Liver (tissue), 9 donors: ENCODE results near the gene ARID3A. TPM values are rescaled to one million over a fixed set of nuclear protein-coding genes. Genes with fewer than 3 reads are reported as not detected.

Experiments used
- DNase-seq: peaks from one replicate; pipeline ENCODE4 v3.0.0-alpha.2; 2017; ENCODE audit warnings: low spot score
- H3K27ac ChIP-seq, 2 donors: one replicate each; pipeline ENCODE4 v1.7.0; 2013; ENCODE audit warnings: inconsistent platforms in 2 of 2, low read length in 2 of 2, control low read depth in 1 of 2, low read depth in 1 of 2, mild to moderate bottlenecking in 1 of 2
- H3K27me3 ChIP-seq, 4 donors: one replicate each; pipeline versions ENCODE4 v1.6.1 to v1.7.0; 2013; ENCODE audit warnings: low read length in 3 of 4, inconsistent platforms in 1 of 4, mild to moderate bottlenecking in 1 of 4, moderate library complexity in 1 of 4; ENCODE audit not compliant: control insufficient read depth in 4 of 4, insufficient read depth in 4 of 4
- H3K36me3 ChIP-seq, 4 donors: one replicate each; pipeline versions ENCODE4 v1.6.1 to v1.7.0; 2013; ENCODE audit warnings: low read length in 3 of 4, mild to moderate bottlenecking in 3 of 4, low read depth in 1 of 4, moderate library complexity in 1 of 4; ENCODE audit not compliant: control insufficient read depth in 4 of 4, insufficient read depth in 3 of 4
- H3K4me1 ChIP-seq, 4 donors: one replicate each; pipeline versions ENCODE4 v1.6.1 to v1.7.0; 2013; ENCODE audit warnings: low read length in 3 of 4, mild to moderate bottlenecking in 3 of 4, moderate library complexity in 1 of 4; ENCODE audit not compliant: control insufficient read depth in 4 of 4, insufficient read depth in 4 of 4
- H3K4me3 ChIP-seq, 3 donors: one replicate each; pipeline versions ENCODE4 v1.6.1 to v1.7.0; 2013; ENCODE audit warnings: low read length in 3 of 3, control low read depth in 1 of 3, low read depth in 1 of 3, mild to moderate bottlenecking in 1 of 3
- H3K9ac ChIP-seq, 2 donors: one replicate each; pipeline ENCODE4 v1.7.0; 2013; ENCODE audit warnings: low read length in 2 of 2, mild to moderate bottlenecking in 2 of 2, moderate library complexity in 2 of 2, control low read depth in 1 of 2, low read depth in 1 of 2
- H3K9me3 ChIP-seq, 4 donors: one replicate each; pipeline versions ENCODE4 v1.6.1 to v1.7.0; 2013; ENCODE audit warnings: low read length in 3 of 4; ENCODE audit not compliant: control insufficient read depth in 4 of 4
- EGR1 ChIP-seq, 2 donors: IDR thresholded peaks; 2 replicates each; pipeline ENCODE4 v1.6.1; 2016 to 2018; ENCODE audit warnings: antibody characterized with exemption in 2 of 2, low read depth in 2 of 2
- FOXA1 ChIP-seq: IDR thresholded peaks from 2 replicates; pipeline ENCODE4 v1.6.1; 2016; ENCODE audit warnings: antibody characterized with exemption
- FOXA2 ChIP-seq: IDR thresholded peaks from 2 replicates; pipeline ENCODE4 v1.6.1; 2016; ENCODE audit warnings: antibody characterized with exemption
- GABPA ChIP-seq, 2 donors: IDR thresholded peaks in 1 of 2; conservative IDR thresholded peaks in 1 of 2; 2 replicates each; pipeline ENCODE4 v1.6.1; 2016; ENCODE audit warnings: antibody characterized with exemption in 2 of 2, mild to moderate bottlenecking in 1 of 2, moderate library complexity in 1 of 2
- HNF4A ChIP-seq, 2 donors: conservative IDR thresholded peaks; 2 replicates each; pipeline ENCODE4 v1.6.1; 2016; ENCODE audit warnings: antibody characterized with exemption in 2 of 2, mild to moderate bottlenecking in 2 of 2
- HNF4G ChIP-seq: IDR thresholded peaks from 2 replicates; pipeline ENCODE4 v1.6.1; 2016; ENCODE audit warnings: antibody characterized with exemption
- JUND ChIP-seq, 2 donors: IDR thresholded peaks; 2 replicates each; pipeline ENCODE4 v1.6.1; 2016; ENCODE audit warnings: antibody characterized with exemption in 2 of 2
- NR2F2 ChIP-seq: IDR thresholded peaks from 2 replicates; pipeline ENCODE4 v1.6.1; 2016; ENCODE audit warnings: antibody characterized with exemption
- RAD21 ChIP-seq, 2 donors: IDR thresholded peaks; 2 replicates each; pipeline ENCODE4 v1.6.1; 2016; ENCODE audit warnings: antibody characterized with exemption in 2 of 2, mild to moderate bottlenecking in 2 of 2
- RXRA ChIP-seq, 2 donors: IDR thresholded peaks; 2 replicates each; pipeline ENCODE4 v1.6.1; 2017 to 2018; ENCODE audit warnings: antibody characterized with exemption in 2 of 2, mild to moderate bottlenecking in 1 of 2
- SP1 ChIP-seq: IDR thresholded peaks from 2 replicates; pipeline ENCODE4 v1.6.1; 2018; ENCODE audit warnings: antibody characterized with exemption, mild to moderate bottlenecking
- TAF1 ChIP-seq: conservative IDR thresholded peaks from 2 replicates; pipeline ENCODE4 v1.6.1; 2016; ENCODE audit warnings: antibody characterized with exemption, mild to moderate bottlenecking
- YY1 ChIP-seq: IDR thresholded peaks from 2 replicates; pipeline ENCODE4 v1.6.1; 2016; ENCODE audit warnings: antibody characterized with exemption, mild to moderate bottlenecking
- WGBS: extraction: QIAGEN DNeasy Blood & Tissue Kit; methylation state at CpG from one replicate; pipeline ENCODE4 v1.1.7; 2013; 5-methylcytosine and 5-hydroxymethylcytosine counted together
- polyA plus RNA-seq, 2 donors: library from polyadenylated mRNA; stranded (reverse) in 1 of 2; unstranded in 1 of 2; fragments of 200-250 nt in 1 of 2; fragments of >200 nt in 1 of 2; fragmentation: Nextera tagmentation in 1 of 2; extraction: Ambion mirVana in 1 of 2; gene quantifications; one replicate each; pipeline versions ENCODE4 v1.2.1 to v1.2.3, GENCODE V29; 2013 to 2015
- total RNA-seq, 2 donors: library from RNA; depleted of rRNA; stranded (reverse); fragments of >200 nt; gene quantifications; one replicate each; pipeline ENCODE4 v1.2.3, GENCODE V29; 2014
- TF ChIP-seq, protein P1 (sequence below): IDR thresholded peaks from 2 replicates; pipeline ENCODE4 v1.6.1; 2016; ENCODE audit warnings: antibody characterized with exemption, mild to moderate bottlenecking
- TF ChIP-seq, protein P2 (sequence below): IDR thresholded peaks from 2 replicates; pipeline ENCODE4 v1.6.1; 2016; ENCODE audit warnings: antibody characterized with exemption
- TF ChIP-seq, protein P3 (sequence below): IDR thresholded peaks from 2 replicates; pipeline ENCODE4 v1.6.1; 2016; ENCODE audit warnings: antibody characterized with exemption
- TF ChIP-seq, protein P4 (sequence below): IDR thresholded peaks from 2 replicates; pipeline ENCODE4 v1.6.1; 2016; ENCODE audit warnings: antibody characterized with exemption
- TF ChIP-seq, protein P5 (sequence below): fragments of 150-350 bp; IDR thresholded peaks from 2 replicates; pipeline ENCODE4 v1.5.1; 2017; ENCODE audit warnings: improper control_type of control experiment, low read depth, low read length; ENCODE audit not compliant: missing input control
- donor health status: healthy.
- donor health status: healthy.
- donor health status: healthy.
- donor health status: healthy.
- donor health status: healthy.

ARID3A gene
- total and polyA plus RNA-seq, 4 donors = 0.74 to 42.4 (median 3.1) TPM

DNA sequence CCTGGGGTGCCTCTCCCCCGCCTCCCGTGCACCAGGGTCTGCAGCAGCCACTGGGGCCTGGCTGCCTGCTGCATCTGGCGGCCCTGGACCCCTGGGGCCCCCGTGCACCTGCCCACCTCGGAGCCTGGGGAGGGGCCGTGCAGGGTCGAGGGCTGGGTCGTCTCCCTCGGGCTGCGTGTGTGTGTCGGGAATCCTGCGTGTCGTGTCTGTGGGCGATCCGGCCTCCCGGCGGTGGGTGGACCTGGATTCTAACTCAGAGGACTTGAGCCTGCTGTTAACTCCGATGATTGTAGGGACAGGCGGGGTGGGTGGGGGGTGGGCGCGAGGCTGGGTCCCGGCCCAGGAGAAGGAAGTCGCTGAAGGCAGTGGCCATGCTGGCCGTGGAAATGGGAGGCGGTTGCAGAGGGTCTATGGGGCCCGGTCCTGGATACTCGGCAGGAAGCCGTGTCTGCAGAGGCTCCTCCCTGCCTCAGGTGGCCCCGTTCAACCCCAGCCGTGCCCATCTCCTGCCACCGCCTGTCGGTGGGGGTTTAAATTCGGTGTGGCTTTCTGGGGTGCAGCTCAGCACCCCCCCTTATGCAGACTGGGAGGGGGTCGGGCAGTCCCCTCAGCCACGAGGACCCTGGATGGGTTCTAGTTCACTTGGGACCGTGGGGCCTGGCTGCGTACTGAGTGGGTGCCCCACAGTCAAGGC, 48.9 kb downstream of the ARID3A start:
- peaks cover 3 to 9% (median 7%) of the 10 kb centered on the region in 4 donors for H3K36me3 ChIP-seq
- no peaks in the 10 kb centered on the region for H3K4me1 ChIP-seq
- WGBS = 87% methylated on average over 37 of the region's 37 CpGs
- H3K27ac ChIP-seq = no peak overlapping the region
- no peaks in the 10 kb centered on the region for H3K27me3 ChIP-seq
- H3K9me3 ChIP-seq = peaks cover 2 to 5% (median 4%) of the 10 kb centered on the region in 4 donors
- TF ChIP-seq FOXA1 = no peak
- TF ChIP-seq, protein P1, sequence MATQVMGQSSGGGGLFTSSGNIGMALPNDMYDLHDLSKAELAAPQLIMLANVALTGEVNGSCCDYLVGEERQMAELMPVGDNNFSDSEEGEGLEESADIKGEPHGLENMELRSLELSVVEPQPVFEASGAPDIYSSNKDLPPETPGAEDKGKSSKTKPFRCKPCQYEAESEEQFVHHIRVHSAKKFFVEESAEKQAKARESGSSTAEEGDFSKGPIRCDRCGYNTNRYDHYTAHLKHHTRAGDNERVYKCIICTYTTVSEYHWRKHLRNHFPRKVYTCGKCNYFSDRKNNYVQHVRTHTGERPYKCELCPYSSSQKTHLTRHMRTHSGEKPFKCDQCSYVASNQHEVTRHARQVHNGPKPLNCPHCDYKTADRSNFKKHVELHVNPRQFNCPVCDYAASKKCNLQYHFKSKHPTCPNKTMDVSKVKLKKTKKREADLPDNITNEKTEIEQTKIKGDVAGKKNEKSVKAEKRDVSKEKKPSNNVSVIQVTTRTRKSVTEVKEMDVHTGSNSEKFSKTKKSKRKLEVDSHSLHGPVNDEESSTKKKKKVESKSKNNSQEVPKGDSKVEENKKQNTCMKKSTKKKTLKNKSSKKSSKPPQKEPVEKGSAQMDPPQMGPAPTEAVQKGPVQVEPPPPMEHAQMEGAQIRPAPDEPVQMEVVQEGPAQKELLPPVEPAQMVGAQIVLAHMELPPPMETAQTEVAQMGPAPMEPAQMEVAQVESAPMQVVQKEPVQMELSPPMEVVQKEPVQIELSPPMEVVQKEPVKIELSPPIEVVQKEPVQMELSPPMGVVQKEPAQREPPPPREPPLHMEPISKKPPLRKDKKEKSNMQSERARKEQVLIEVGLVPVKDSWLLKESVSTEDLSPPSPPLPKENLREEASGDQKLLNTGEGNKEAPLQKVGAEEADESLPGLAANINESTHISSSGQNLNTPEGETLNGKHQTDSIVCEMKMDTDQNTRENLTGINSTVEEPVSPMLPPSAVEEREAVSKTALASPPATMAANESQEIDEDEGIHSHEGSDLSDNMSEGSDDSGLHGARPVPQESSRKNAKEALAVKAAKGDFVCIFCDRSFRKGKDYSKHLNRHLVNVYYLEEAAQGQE = no peak
- TF ChIP-seq, protein P2, sequence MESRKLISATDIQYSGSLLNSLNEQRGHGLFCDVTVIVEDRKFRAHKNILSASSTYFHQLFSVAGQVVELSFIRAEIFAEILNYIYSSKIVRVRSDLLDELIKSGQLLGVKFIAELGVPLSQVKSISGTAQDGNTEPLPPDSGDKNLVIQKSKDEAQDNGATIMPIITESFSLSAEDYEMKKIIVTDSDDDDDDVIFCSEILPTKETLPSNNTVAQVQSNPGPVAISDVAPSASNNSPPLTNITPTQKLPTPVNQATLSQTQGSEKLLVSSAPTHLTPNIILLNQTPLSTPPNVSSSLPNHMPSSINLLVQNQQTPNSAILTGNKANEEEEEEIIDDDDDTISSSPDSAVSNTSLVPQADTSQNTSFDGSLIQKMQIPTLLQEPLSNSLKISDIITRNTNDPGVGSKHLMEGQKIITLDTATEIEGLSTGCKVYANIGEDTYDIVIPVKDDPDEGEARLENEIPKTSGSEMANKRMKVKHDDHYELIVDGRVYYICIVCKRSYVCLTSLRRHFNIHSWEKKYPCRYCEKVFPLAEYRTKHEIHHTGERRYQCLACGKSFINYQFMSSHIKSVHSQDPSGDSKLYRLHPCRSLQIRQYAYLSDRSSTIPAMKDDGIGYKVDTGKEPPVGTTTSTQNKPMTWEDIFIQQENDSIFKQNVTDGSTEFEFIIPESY = no peak
- TF ChIP-seq, protein P3, sequence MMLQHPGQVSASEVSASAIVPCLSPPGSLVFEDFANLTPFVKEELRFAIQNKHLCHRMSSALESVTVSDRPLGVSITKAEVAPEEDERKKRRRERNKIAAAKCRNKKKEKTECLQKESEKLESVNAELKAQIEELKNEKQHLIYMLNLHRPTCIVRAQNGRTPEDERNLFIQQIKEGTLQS = no peak
- no peak for TF ChIP-seq NR2F2
- TF ChIP-seq TAF1 = no peak
- TF ChIP-seq JUND (IDR thresholded peaks at IDR 0.05) = no peak
- TF ChIP-seq HNF4A (conservative IDR thresholded peaks at IDR 0.05) = no peak
- no peak for TF ChIP-seq YY1
- no peak for TF ChIP-seq GABPA (IDR thresholded peaks at IDR 0.05 in 1 of 2, conservative IDR thresholded peaks at IDR 0.05 in 1 of 2)
- no peak for TF ChIP-seq FOXA2
- TF ChIP-seq, protein P4, sequence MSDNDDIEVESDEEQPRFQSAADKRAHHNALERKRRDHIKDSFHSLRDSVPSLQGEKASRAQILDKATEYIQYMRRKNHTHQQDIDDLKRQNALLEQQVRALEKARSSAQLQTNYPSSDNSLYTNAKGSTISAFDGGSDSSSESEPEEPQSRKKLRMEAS = no peak
- TF ChIP-seq SP1 = no peak
- TF ChIP-seq RAD21 (IDR thresholded peaks at IDR 0.05) = no peak
- no peak for TF ChIP-seq EGR1 (IDR thresholded peaks at IDR 0.05; ENCODE audit: low read depth in 2 of 2)
- no peak for TF ChIP-seq HNF4G
- TF ChIP-seq, protein P5, sequence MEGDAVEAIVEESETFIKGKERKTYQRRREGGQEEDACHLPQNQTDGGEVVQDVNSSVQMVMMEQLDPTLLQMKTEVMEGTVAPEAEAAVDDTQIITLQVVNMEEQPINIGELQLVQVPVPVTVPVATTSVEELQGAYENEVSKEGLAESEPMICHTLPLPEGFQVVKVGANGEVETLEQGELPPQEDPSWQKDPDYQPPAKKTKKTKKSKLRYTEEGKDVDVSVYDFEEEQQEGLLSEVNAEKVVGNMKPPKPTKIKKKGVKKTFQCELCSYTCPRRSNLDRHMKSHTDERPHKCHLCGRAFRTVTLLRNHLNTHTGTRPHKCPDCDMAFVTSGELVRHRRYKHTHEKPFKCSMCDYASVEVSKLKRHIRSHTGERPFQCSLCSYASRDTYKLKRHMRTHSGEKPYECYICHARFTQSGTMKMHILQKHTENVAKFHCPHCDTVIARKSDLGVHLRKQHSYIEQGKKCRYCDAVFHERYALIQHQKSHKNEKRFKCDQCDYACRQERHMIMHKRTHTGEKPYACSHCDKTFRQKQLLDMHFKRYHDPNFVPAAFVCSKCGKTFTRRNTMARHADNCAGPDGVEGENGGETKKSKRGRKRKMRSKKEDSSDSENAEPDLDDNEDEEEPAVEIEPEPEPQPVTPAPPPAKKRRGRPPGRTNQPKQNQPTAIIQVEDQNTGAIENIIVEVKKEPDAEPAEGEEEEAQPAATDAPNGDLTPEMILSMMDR = no peak
- TF ChIP-seq RXRA (IDR thresholded peaks at IDR 0.05) = no peak
- H3K9ac ChIP-seq = no peak overlapping the region
- no peak overlapping the region for H3K4me3 ChIP-seq
- DNase-seq = no peak
